Mucosa of stomach (tissue), 1 donor: ENCODE data around the gene TRAPPC12.

Source experiments
- H3K27me3 ChIP-seq: one replicate; pipeline ENCODE4 v1.7.0; 2013; ENCODE audit warnings: mild to moderate bottlenecking, low read length; ENCODE audit not compliant: control insufficient read depth, insufficient read depth
- H3K36me3 ChIP-seq: one replicate; pipeline ENCODE4 v1.7.0; 2013; ENCODE audit warnings: low read length; ENCODE audit not compliant: control insufficient read depth, insufficient read depth
- H3K4me1 ChIP-seq: one replicate; pipeline ENCODE4 v1.7.0; 2013; ENCODE audit warnings: mild to moderate bottlenecking, low read length; ENCODE audit not compliant: control insufficient read depth, insufficient read depth
- H3K4me3 ChIP-seq: one replicate; pipeline ENCODE4 v1.7.0; 2013; ENCODE audit warnings: low read length
- H3K9ac ChIP-seq: one replicate; pipeline ENCODE4 v1.7.0; 2013; ENCODE audit warnings: mild to moderate bottlenecking, low read length, moderate library complexity
- H3K9me3 ChIP-seq: one replicate; pipeline ENCODE4 v1.7.0; 2013; ENCODE audit warnings: mild to moderate bottlenecking, low read length, moderate library complexity; ENCODE audit not compliant: control insufficient read depth
- donor health status: Pancreatic carcinoma.

Gene TRAPPC12

GRCh38 chr2:3377612-3378432 lies 1.7 kb upstream of the TRAPPC12 start, which contains the start of gene EIPR1:
EIPR1 (minus strand) TSS chr2:3377818; CDS start chr2:3377689, 129 bp downstream.
- Histone ChIP-seq H3K27me3 (no peaks in the 10 kb centered on the region), H3K4me1 (peaks cover 21% of the 10 kb centered on the region), H3K36me3 (no peaks in the 10 kb centered on the region), H3K9ac (peak within 1 kb of the TSS; percentile 63), H3K4me3 (peak within 1 kb of the TSS; percentile 52), H3K9me3 (no peaks in the 10 kb centered on the region)

- Histone ChIP-seq H3K9me3 (no peaks in the 10 kb centered on the region), H3K4me1 (peaks cover 21% of the 10 kb centered on the region), H3K27me3 (no peaks in the 10 kb centered on the region), H3K36me3 (no peaks in the 10 kb centered on the region), H3K4me3 (peak overlapping the region; percentile 94), H3K9ac (peak overlapping the region; percentile 93)
Measured at GRCh38 chr2:3379339-3379646, 201 bp upstream of the TRAPPC12 start.

GRCh38 chr2:3386448-3386958 lies 7.0 kb downstream of the TRAPPC12 start:
- no peaks in the 10 kb centered on the region for H3K9me3 ChIP-seq
- H3K27me3 ChIP-seq: no peaks in the 10 kb centered on the region
- no peak overlapping the region for H3K4me3 ChIP-seq
- H3K9ac ChIP-seq: no peak overlapping the region
- H3K36me3 ChIP-seq: peaks cover 6% of the 10 kb centered on the region
- no peaks in the 10 kb centered on the region for H3K4me1 ChIP-seq

- Histone ChIP-seq H3K9ac (no peak overlapping the region), H3K4me1 (no peaks in the 10 kb centered on the region), H3K36me3 (peaks cover 6% of the 10 kb centered on the region), H3K27me3 (no peaks in the 10 kb centered on the region), H3K4me3 (no peak overlapping the region), H3K9me3 (no peaks in the 10 kb centered on the region)
Measured at GRCh38 chr2:3387011-3387410, 7.5 kb downstream of the TRAPPC12 start.

- peaks cover 6% of the 10 kb centered on the region for H3K36me3 ChIP-seq
Measured at GRCh38 chr2:3387644-3388411, 8.3 kb downstream of the TRAPPC12 start.

GRCh38 chr2:3388412-3388738 lies 8.9 kb downstream of the TRAPPC12 start:
- H3K27me3 ChIP-seq: no peaks in the 10 kb centered on the region
- no peak overlapping the region for H3K4me3 ChIP-seq
- no peak overlapping the region for H3K9ac ChIP-seq
- peaks cover 6% of the 10 kb centered on the region for H3K36me3 ChIP-seq
- H3K9me3 ChIP-seq: no peaks in the 10 kb centered on the region
- H3K4me1 ChIP-seq: no peaks in the 10 kb centered on the region

More at GRCh38 chr2:3387644-3388411, 8.3 kb downstream of the TRAPPC12 start:
- Histone ChIP-seq H3K9me3 (no peaks in the 10 kb centered on the region), H3K4me1 (no peaks in the 10 kb centered on the region), H3K4me3 (no peak overlapping the region), H3K27me3 (no peaks in the 10 kb centered on the region), H3K9ac (no peak overlapping the region)

- H3K9ac ChIP-seq: no peak overlapping the region
- no peaks in the 10 kb centered on the region for H3K27me3 ChIP-seq
- H3K4me1 ChIP-seq: no peaks in the 10 kb centered on the region
- H3K36me3 ChIP-seq: peaks cover 6% of the 10 kb centered on the region
- H3K4me3 ChIP-seq: no peak overlapping the region
- H3K9me3 ChIP-seq: no peaks in the 10 kb centered on the region
Measured at GRCh38 chr2:3389193-3389592, 9.7 kb downstream of the TRAPPC12 start.

- Histone ChIP-seq H3K36me3 (peaks cover 6% of the 10 kb centered on the region), H3K9me3 (no peaks in the 10 kb centered on the region), H3K4me1 (no peaks in the 10 kb centered on the region), H3K27me3 (no peaks in the 10 kb centered on the region), H3K9ac (no peak overlapping the region), H3K4me3 (no peak overlapping the region)
Measured at GRCh38 chr2:3390041-3390440, 10.5 kb downstream of the TRAPPC12 start.

- peaks cover 6% of the 10 kb centered on the region for H3K36me3 ChIP-seq
- H3K9me3 ChIP-seq: peaks cover 4% of the 10 kb centered on the region
- H3K4me3 ChIP-seq: no peak overlapping the region
- H3K9ac ChIP-seq: no peak overlapping the region
- H3K27me3 ChIP-seq: no peaks in the 10 kb centered on the region
- H3K4me1 ChIP-seq: no peaks in the 10 kb centered on the region
Measured at GRCh38 chr2:3392216-3392615, 12.7 kb downstream of the TRAPPC12 start.

- H3K9me3 ChIP-seq: peaks cover 4% of the 10 kb centered on the region
- no peak overlapping the region for H3K9ac ChIP-seq
- H3K4me1 ChIP-seq: no peaks in the 10 kb centered on the region
- no peak overlapping the region for H3K4me3 ChIP-seq
- no peaks in the 10 kb centered on the region for H3K27me3 ChIP-seq
- H3K36me3 ChIP-seq: peaks cover 3% of the 10 kb centered on the region
Measured at GRCh38 chr2:3396920-3397559, 17.5 kb downstream of the TRAPPC12 start.

- Histone ChIP-seq H3K36me3 (peaks cover 3% of the 10 kb centered on the region), H3K27me3 (no peaks in the 10 kb centered on the region), H3K9me3 (peaks cover 4% of the 10 kb centered on the region), H3K4me1 (no peaks in the 10 kb centered on the region), H3K4me3 (no peak overlapping the region), H3K9ac (no peak overlapping the region)
Measured at GRCh38 chr2:3398857-3399256, 19.4 kb downstream of the TRAPPC12 start.

GRCh38 chr2:3399381-3399780 lies 19.9 kb downstream of the TRAPPC12 start:
- Histone ChIP-seq H3K36me3 (peaks cover 3% of the 10 kb centered on the region), H3K4me1 (no peaks in the 10 kb centered on the region), H3K27me3 (no peaks in the 10 kb centered on the region), H3K9me3 (peaks cover 4% of the 10 kb centered on the region), H3K4me3 (no peak overlapping the region), H3K9ac (no peak overlapping the region)
